ENCODE results near the gene WDR27.

The WDR27 gene

DNA sequence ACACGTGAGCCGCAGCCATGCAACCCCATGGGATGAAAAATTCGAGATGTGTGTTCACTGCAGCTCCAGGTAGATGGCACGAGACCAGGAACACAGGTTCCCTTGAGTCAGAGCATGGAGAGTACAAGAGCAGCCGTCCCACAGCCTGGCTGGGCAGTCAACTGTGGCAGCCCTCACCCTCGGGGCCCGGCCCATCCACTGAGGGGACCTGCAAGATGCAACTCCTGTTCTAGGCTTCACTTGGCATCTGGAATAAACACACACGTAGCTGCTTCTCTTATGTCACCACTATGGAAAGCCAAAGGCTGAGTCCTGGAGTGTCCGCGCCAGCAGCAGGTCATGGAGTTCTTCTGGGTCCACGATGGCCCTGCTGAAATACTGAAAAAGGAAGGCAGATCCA is 77.0 kb downstream of the WDR27 start:
- no peak for ATAC-seq

DNA sequence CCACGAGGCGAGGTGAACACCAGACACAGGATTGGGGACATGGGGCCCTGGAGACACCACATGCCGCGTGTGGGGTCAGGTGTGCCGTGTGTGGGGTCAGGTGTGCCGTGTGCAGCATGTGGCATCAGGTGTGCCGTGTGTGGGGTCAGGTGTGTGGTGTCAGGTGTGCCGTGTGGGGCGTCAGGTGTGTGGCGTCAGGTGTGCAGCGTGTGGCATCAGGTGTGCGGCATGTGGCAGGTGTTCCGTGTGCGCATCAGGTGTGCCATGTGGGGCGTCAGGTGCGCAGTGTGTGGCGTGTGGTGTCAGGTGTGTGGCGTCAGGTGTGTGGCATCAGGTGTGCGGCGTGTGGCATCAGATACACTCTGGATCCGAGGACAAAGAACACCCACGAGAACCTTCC is 77.9 kb downstream of the WDR27 start:
- no peak for TF ChIP-seq ZC3H10 (CRISPR knock-in tag; IDR thresholded peaks at IDR 0.05)
- TF ChIP-seq ZNF565 (CRISPR knock-in tag; conservative IDR thresholded peaks at IDR 0.05; ENCODE audit: low read depth) = no peak
- TF ChIP-seq ZFP3 (CRISPR knock-in tag; IDR thresholded peaks at IDR 0.05) = no peak
- no peak for TF ChIP-seq SNAI2 (CRISPR knock-in tag; IDR thresholded peaks at IDR 0.05)
- TF ChIP-seq, protein P1, sequence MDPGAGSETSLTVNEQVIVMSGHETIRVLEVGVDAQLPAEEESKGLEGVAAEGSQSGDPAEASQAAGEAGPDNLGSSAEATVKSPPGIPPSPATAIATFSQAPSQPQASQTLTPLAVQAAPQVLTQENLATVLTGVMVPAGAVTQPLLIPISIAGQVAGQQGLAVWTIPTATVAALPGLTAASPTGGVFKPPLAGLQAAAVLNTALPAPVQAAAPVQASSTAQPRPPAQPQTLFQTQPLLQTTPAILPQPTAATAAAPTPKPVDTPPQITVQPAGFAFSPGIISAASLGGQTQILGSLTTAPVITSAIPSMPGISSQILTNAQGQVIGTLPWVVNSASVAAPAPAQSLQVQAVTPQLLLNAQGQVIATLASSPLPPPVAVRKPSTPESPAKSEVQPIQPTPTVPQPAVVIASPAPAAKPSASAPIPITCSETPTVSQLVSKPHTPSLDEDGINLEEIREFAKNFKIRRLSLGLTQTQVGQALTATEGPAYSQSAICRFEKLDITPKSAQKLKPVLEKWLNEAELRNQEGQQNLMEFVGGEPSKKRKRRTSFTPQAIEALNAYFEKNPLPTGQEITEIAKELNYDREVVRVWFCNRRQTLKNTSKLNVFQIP (CRISPR knock-in tag; IDR thresholded peaks at IDR 0.05; ENCODE audit: borderline replicate concordance, low read depth) = no peak
- no peak for TF ChIP-seq ARNTL (CRISPR knock-in tag; IDR thresholded peaks at IDR 0.05; ENCODE audit: borderline replicate concordance, low read depth)
- TF ChIP-seq, protein P2, sequence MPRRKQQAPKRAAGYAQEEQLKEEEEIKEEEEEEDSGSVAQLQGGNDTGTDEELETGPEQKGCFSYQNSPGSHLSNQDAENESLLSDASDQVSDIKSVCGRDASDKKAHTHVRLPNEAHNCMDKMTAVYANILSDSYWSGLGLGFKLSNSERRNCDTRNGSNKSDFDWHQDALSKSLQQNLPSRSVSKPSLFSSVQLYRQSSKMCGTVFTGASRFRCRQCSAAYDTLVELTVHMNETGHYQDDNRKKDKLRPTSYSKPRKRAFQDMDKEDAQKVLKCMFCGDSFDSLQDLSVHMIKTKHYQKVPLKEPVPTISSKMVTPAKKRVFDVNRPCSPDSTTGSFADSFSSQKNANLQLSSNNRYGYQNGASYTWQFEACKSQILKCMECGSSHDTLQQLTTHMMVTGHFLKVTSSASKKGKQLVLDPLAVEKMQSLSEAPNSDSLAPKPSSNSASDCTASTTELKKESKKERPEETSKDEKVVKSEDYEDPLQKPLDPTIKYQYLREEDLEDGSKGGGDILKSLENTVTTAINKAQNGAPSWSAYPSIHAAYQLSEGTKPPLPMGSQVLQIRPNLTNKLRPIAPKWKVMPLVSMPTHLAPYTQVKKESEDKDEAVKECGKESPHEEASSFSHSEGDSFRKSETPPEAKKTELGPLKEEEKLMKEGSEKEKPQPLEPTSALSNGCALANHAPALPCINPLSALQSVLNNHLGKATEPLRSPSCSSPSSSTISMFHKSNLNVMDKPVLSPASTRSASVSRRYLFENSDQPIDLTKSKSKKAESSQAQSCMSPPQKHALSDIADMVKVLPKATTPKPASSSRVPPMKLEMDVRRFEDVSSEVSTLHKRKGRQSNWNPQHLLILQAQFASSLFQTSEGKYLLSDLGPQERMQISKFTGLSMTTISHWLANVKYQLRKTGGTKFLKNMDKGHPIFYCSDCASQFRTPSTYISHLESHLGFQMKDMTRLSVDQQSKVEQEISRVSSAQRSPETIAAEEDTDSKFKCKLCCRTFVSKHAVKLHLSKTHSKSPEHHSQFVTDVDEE (CRISPR knock-in tag; IDR thresholded peaks at IDR 0.05) = no peak
- TF ChIP-seq OSR1 (CRISPR knock-in tag; IDR thresholded peaks at IDR 0.05) = no peak
- no peak for TF ChIP-seq PPARA (CRISPR knock-in tag; IDR thresholded peaks at IDR 0.05; ENCODE audit: borderline replicate concordance)

More for the DNA sequence above, 77.0 kb downstream of the WDR27 start:
- TF ChIP-seq ISL1 (CRISPR knock-in tag; IDR thresholded peaks at IDR 0.05) = no peak
- no peak for TF ChIP-seq GLIS3 (CRISPR knock-in tag; IDR thresholded peaks at IDR 0.05)
- TF ChIP-seq, protein P2 (CRISPR knock-in tag; IDR thresholded peaks at IDR 0.05) = no peak
- TF ChIP-seq RARB (CRISPR knock-in tag; IDR thresholded peaks at IDR 0.05) = no peak
- no peak for TF ChIP-seq ARNTL (CRISPR knock-in tag; IDR thresholded peaks at IDR 0.05; ENCODE audit: borderline replicate concordance, low read depth)
- TF ChIP-seq BACH2 (CRISPR knock-in tag; IDR thresholded peaks at IDR 0.05; ENCODE audit: borderline replicate concordance) = no peak

DNA sequence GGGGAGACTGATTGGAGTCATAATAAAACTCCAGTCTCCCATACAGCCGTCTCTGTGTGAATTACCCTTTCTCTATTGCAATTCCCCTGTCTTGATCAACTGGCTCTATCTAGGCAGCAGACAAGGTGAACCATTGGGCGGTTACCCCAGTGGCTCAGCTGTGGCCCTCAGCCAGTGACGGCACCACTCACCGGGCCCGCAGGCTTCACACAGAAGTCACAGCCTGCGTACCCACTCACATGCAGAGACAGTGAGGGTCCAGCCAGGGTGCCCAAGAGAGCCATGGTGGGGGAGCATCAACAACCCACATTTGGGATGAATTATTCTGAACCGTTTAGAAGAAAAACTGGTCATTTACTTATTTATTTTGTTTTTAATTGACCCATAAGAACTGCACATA is 78.5 kb downstream of the WDR27 start:
- ATAC-seq = no peak
- no peak for TF ChIP-seq ZC3H10 (CRISPR knock-in tag; IDR thresholded peaks at IDR 0.05)
- no peak for TF ChIP-seq RARB (CRISPR knock-in tag; IDR thresholded peaks at IDR 0.05)
- TF ChIP-seq PPARA (CRISPR knock-in tag; IDR thresholded peaks at IDR 0.05; ENCODE audit: borderline replicate concordance) = no peak
- no peak for TF ChIP-seq CSDC2 (CRISPR knock-in tag; IDR thresholded peaks at IDR 0.05)
- TF ChIP-seq, protein P3, sequence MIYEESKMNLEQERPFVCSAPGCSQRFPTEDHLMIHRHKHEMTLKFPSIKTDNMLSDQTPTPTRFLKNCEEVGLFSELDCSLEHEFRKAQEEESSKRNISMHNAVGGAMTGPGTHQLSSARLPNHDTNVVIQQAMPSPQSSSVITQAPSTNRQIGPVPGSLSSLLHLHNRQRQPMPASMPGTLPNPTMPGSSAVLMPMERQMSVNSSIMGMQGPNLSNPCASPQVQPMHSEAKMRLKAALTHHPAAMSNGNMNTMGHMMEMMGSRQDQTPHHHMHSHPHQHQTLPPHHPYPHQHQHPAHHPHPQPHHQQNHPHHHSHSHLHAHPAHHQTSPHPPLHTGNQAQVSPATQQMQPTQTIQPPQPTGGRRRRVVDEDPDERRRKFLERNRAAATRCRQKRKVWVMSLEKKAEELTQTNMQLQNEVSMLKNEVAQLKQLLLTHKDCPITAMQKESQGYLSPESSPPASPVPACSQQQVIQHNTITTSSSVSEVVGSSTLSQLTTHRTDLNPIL (CRISPR knock-in tag; IDR thresholded peaks at IDR 0.05; ENCODE audit: low read depth) = no peak
- no peak for TF ChIP-seq ZFP3 (CRISPR knock-in tag; IDR thresholded peaks at IDR 0.05)
- TF ChIP-seq, protein P4, sequence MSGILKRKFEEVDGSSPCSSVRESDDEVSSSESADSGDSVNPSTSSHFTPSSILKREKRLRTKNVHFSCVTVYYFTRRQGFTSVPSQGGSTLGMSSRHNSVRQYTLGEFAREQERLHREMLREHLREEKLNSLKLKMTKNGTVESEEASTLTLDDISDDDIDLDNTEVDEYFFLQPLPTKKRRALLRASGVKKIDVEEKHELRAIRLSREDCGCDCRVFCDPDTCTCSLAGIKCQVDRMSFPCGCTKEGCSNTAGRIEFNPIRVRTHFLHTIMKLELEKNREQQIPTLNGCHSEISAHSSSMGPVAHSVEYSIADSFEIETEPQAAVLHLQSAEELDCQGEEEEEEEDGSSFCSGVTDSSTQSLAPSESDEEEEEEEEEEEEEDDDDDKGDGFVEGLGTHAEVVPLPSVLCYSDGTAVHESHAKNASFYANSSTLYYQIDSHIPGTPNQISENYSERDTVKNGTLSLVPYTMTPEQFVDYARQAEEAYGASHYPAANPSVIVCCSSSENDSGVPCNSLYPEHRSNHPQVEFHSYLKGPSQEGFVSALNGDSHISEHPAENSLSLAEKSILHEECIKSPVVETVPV (CRISPR knock-in tag; IDR thresholded peaks at IDR 0.05) = no peak
- TF ChIP-seq, protein P5, sequence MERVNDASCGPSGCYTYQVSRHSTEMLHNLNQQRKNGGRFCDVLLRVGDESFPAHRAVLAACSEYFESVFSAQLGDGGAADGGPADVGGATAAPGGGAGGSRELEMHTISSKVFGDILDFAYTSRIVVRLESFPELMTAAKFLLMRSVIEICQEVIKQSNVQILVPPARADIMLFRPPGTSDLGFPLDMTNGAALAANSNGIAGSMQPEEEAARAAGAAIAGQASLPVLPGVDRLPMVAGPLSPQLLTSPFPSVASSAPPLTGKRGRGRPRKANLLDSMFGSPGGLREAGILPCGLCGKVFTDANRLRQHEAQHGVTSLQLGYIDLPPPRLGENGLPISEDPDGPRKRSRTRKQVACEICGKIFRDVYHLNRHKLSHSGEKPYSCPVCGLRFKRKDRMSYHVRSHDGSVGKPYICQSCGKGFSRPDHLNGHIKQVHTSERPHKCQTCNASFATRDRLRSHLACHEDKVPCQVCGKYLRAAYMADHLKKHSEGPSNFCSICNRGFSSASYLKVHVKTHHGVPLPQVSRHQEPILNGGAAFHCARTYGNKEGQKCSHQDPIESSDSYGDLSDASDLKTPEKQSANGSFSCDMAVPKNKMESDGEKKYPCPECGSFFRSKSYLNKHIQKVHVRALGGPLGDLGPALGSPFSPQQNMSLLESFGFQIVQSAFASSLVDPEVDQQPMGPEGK (CRISPR knock-in tag; IDR thresholded peaks at IDR 0.05; ENCODE audit: borderline replicate concordance) = no peak
- no peak for TF ChIP-seq ESRRG (CRISPR knock-in tag; IDR thresholded peaks at IDR 0.05)
- TF ChIP-seq TOX (CRISPR knock-in tag; IDR thresholded peaks at IDR 0.05; ENCODE audit: borderline replicate concordance) = no peak
- no peak for TF ChIP-seq OSR1 (CRISPR knock-in tag; IDR thresholded peaks at IDR 0.05)
- no peak for TF ChIP-seq GLIS3 (CRISPR knock-in tag; IDR thresholded peaks at IDR 0.05)
- TF ChIP-seq ISL1 (CRISPR knock-in tag; IDR thresholded peaks at IDR 0.05) = no peak
- TF ChIP-seq SNAI2 (CRISPR knock-in tag; IDR thresholded peaks at IDR 0.05) = no peak
- no peak for TF ChIP-seq ARNTL (CRISPR knock-in tag; IDR thresholded peaks at IDR 0.05; ENCODE audit: borderline replicate concordance, low read depth)
- TF ChIP-seq, protein P2 (CRISPR knock-in tag; IDR thresholded peaks at IDR 0.05) = no peak
- TF ChIP-seq BACH2 (CRISPR knock-in tag; IDR thresholded peaks at IDR 0.05; ENCODE audit: borderline replicate concordance) = no peak

More for the DNA sequence above, 77.9 kb downstream of the WDR27 start:
- ATAC-seq = no peak
